HEK293 (cell line): ENCODE data around the gene ICE2.

ENCODE experiments used
- CTCF ChIA-PET: fragments of 350-600 bp; formaldehyde crosslinking; extraction: SDS; loops from one replicate; lab custom pipeline; 2021; ENCODE audit warnings: antibody characterized with exemption; lab: Yijun Ruan, JAX
- POLR2A ChIA-PET: fragments of 300-600 bp; formaldehyde crosslinking; extraction: SDS; loops from one replicate; lab custom pipeline; 2020; ENCODE audit warnings: antibody characterized with exemption, inconsistent platforms; lab: Yijun Ruan, JAX
- H3K27ac ChIP-seq: fragments of 200-500 bp; sonication (Bioruptor generic); 2 replicates; pipeline ENCODE4 v1.5.1; 2014; ENCODE audit warnings: low read depth, low read length, control low read depth, inconsistent platforms; ENCODE audit errors: extremely low read depth
- H3K36me3 ChIP-seq, 2 experiments: fragments of 200-500 bp in 1 of 2; sonication (Bioruptor generic) in 1 of 2; 1 replicate in 1 of 2; 2 replicates in 1 of 2; pipeline ENCODE4 v1.5.1; 2014 to 2017; ENCODE audit warnings: inconsistent platforms in 2 of 2, low read length in 2 of 2; ENCODE audit not compliant: control insufficient read depth in 2 of 2, insufficient read depth in 1 of 2
- H3K4me1 ChIP-seq: fragments of 200-500 bp; sonication (Bioruptor generic); 2 replicates; pipeline ENCODE4 v1.5.1; 2014; ENCODE audit warnings: mild to moderate bottlenecking, low read length, inconsistent platforms; ENCODE audit not compliant: control insufficient read depth, insufficient read depth
- H3K4me3 ChIP-seq: 2 replicates; pipeline ENCODE4 v1.5.1; 2011; ENCODE audit warnings: low read depth, mild to moderate bottlenecking, control low read depth, low read length, moderate library complexity
- H3K9me3 ChIP-seq: fragments of 200-500 bp; sonication (Bioruptor generic); 2 replicates; pipeline ENCODE4 v1.5.1; 2014; ENCODE audit warnings: low read depth, low read length, inconsistent platforms; ENCODE audit not compliant: control insufficient read depth, insufficient read depth
- BCL11B ChIP-seq: fragments of 450-650 bp; formaldehyde crosslinking; IDR thresholded peaks from 2 replicates; pipeline ENCODE4 v1.5.1; 2016; ENCODE audit warnings: low read depth, missing biosample characterization, missing genetic modification characterization
- HOXA7 ChIP-seq: sonication (generic); formaldehyde crosslinking; IDR thresholded peaks from 2 replicates; pipeline ENCODE4 v1.8.1; 2022; ENCODE audit warnings: missing genetic modification reagents, borderline replicate concordance
- SALL2 ChIP-seq: fragments of 450-650 bp; formaldehyde crosslinking; IDR thresholded peaks from 2 replicates; pipeline ENCODE4 v1.5.0; 2017; ENCODE audit warnings: missing biosample characterization, mild to moderate bottlenecking, missing genetic modification characterization, borderline replicate concordance
- SCRT1 ChIP-seq: fragments of 450-650 bp; formaldehyde crosslinking; IDR thresholded peaks from 2 replicates; pipeline ENCODE4 v1.5.1; 2016; ENCODE audit warnings: missing biosample characterization, missing genetic modification characterization, borderline replicate concordance
- ZBTB1 ChIP-seq: fragments of 450-650 bp; formaldehyde crosslinking; IDR thresholded peaks from 2 replicates; pipeline ENCODE4 v1.5.1; 2016; ENCODE audit warnings: missing biosample characterization, missing genetic modification characterization
- ZBTB8A ChIP-seq: fragments of 450-650 bp; formaldehyde crosslinking; IDR thresholded peaks from 2 replicates; pipeline ENCODE4 v1.5.1; 2016; ENCODE audit warnings: missing biosample characterization, missing genetic modification characterization
- ZNF184 ChIP-seq: fragments of 450-650 bp; IDR thresholded peaks from 2 replicates; pipeline ENCODE4 v1.5.1; 2018; ENCODE audit warnings: missing biosample characterization, mild to moderate bottlenecking, missing genetic modification characterization
- ZNF221 ChIP-seq: fragments of 450-650 bp; formaldehyde crosslinking; IDR thresholded peaks from 2 replicates; pipeline ENCODE4 v1.5.1; 2017; ENCODE audit warnings: missing biosample characterization, missing genetic modification characterization, borderline replicate concordance
- ZNF292 ChIP-seq: fragments of 450-650 bp; formaldehyde crosslinking; IDR thresholded peaks from 2 replicates; pipeline ENCODE4 v1.5.1; 2016; ENCODE audit warnings: low read depth, missing biosample characterization, missing genetic modification characterization, borderline replicate concordance
- ZNF404 ChIP-seq: fragments of 450-650 bp; formaldehyde crosslinking; IDR thresholded peaks from 2 replicates; pipeline ENCODE4 v1.5.1; 2017; ENCODE audit warnings: missing biosample characterization, missing genetic modification characterization
- ZNF514 ChIP-seq: fragments of 450-650 bp; formaldehyde crosslinking; IDR thresholded peaks from 2 replicates; pipeline ENCODE4 v1.5.1; 2016; ENCODE audit warnings: missing biosample characterization, missing genetic modification characterization
- ZNF600 ChIP-seq: fragments of 450-650 bp; formaldehyde crosslinking; IDR thresholded peaks from 2 replicates; pipeline ENCODE4 v1.5.1; 2016; ENCODE audit warnings: missing biosample characterization, missing genetic modification characterization
- ZNF654 ChIP-seq: fragments of 450-650 bp; formaldehyde crosslinking; IDR thresholded peaks from 2 replicates; pipeline ENCODE4 v1.5.1; 2016; ENCODE audit warnings: low read depth, missing biosample characterization, missing genetic modification characterization
- ZNF830 ChIP-seq: fragments of 450-650 bp; IDR thresholded peaks from 2 replicates; pipeline ENCODE4 v1.5.0; 2018; ENCODE audit warnings: missing biosample characterization, missing genetic modification characterization, low read depth, mild to moderate bottlenecking, moderate library complexity

The ICE2 gene

GRCh38 chr15:60369696-60370095 lies 109.2 kb downstream of the ICE2 start:
- H3K4me1 ChIP-seq, result peaks cover 5% of the 10 kb centered on the region; the same call in 1 of the 2 replicates
- TF ChIP-seq BCL11B (tag by site-specific recombination), result no peak
- TF ChIP-seq ZNF404, result no peak
- TF ChIP-seq ZNF654 (tag by site-specific recombination), result no peak
- TF ChIP-seq ZNF514 (tag by site-specific recombination), result no peak
- no peak for TF ChIP-seq ZNF600 (tag by site-specific recombination)
- TF ChIP-seq ZBTB1 (tag by site-specific recombination), result no peak
- TF ChIP-seq SALL2 (tag by site-specific recombination), result no peak
- no peak for TF ChIP-seq HOXA7 (CRISPR knock-in tag)
- no peak for TF ChIP-seq ZNF221 (tag by site-specific recombination)
- no peak for TF ChIP-seq SCRT1 (tag by site-specific recombination)
- TF ChIP-seq ZBTB8A, result no peak
- TF ChIP-seq ZNF292 (tag by site-specific recombination), result no peak
- TF ChIP-seq ZNF830 (tag by site-specific recombination), result no peak
- TF ChIP-seq ZNF184 (tag by site-specific recombination), result no peak
- no peak overlapping the region for H3K27ac ChIP-seq
- peaks cover 0 to 46% of the 10 kb centered on the region in 2 experiments; a peak in 2 of 3 replicates for H3K36me3 ChIP-seq
- ChIA-PET POLR2A (no interaction called here), CTCF (no interaction called here)
- H3K4me3 ChIP-seq, result no peak overlapping the region
- H3K9me3 ChIP-seq, result no peaks in the 10 kb centered on the region
